Lower lobe of right lung (tissue), 2 donors: ENCODE results near the gene PLCXD1. TPM values are rescaled to one million over a fixed set of nuclear protein-coding genes. Genes with fewer than 3 reads are reported as not detected.
"Not testable (repeated sequence)": the region's sequence is repeated elsewhere in the genome, so short reads cannot be mapped to it uniquely, and the experiment has no call there.

Source experiments
- ATAC-seq, 2 donors: fragments of 200-7000 bp; cut with Tn5 transposase; one replicate each; pipeline ENCODE4 v1.9.1; 2020 to 2022; ENCODE audit warnings: mild to moderate bottlenecking in 2 of 2, moderate library complexity in 2 of 2
- DNase-seq: peaks from one replicate; pipeline ENCODE4 v3.0.0-alpha.2; 2020
- H3K27ac ChIP-seq: fragments of 200-600 bp; one replicate; pipeline ENCODE4 v1.8.0; 2022
- H3K27me3 ChIP-seq: fragments of 200-600 bp; one replicate; pipeline ENCODE4 v1.8.0; 2022; ENCODE audit warnings: low read depth
- H3K36me3 ChIP-seq: fragments of 200-600 bp; one replicate; pipeline ENCODE4 v1.8.0; 2022; ENCODE audit warnings: mild to moderate bottlenecking
- H3K4me1 ChIP-seq: fragments of 200-600 bp; one replicate; pipeline ENCODE4 v1.8.0; 2022
- H3K4me3 ChIP-seq: fragments of 200-600 bp; one replicate; pipeline ENCODE4 v1.8.0; 2022; ENCODE audit warnings: mild to moderate bottlenecking
- H3K9me3 ChIP-seq: fragments of 200-600 bp; one replicate; pipeline ENCODE4 v1.8.0; 2022
- intact Hi-C: fragments of 100-400 bp; cut with DNase I; formaldehyde crosslinking; loops from one replicate; pipeline ENCODE4 v1.11.0; 2022
- total RNA-seq: library from RNA; stranded (reverse); fragmentation: NEBNext Ultra II Directional; extraction: Animal tissue kit (Norgen Biotek cat#: 25700); gene quantifications from one replicate; pipeline ENCODE4 v1.2.1, GENCODE V29; 2021
- TF ChIP-seq, protein P1 (sequence below): fragments of 200-600 bp; IDR thresholded peaks from one replicate; pipeline ENCODE4 v1.8.0; 2022; ENCODE audit warnings: antibody characterized with exemption, mild to moderate bottlenecking
- donor health status: DM: no; HTN: yes; CAD: no; lungs with severe emphysema.

The PLCXD1 gene
- total RNA-seq, 1 donor from 2014 or later: 23.7 TPM

DNA sequence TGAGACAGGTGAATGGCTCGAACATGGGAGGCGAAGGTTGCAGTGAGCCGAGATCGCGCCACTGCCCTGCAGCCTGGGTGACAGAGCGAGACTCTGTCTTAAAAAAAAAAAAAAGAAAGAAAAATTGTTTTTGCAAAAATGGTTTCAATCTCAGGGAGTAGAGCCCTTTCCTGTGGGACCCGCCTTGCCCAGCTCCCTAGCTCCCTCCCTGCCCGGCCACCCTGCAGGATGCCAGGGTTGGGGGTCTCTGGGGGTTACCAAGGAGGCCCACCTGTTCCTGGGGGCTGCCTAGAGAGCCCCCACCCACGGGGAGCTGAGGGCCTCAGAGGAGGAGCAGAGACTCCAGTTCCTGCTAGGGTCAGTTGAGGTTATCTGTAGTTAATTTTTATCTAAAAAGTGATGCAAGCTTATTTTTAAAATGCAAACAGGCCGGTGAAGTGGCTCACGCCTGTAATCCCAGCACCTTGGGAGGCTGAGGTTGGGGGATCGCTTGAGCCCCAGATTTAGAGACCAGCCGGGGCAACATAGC, 18.7 kb upstream of the PLCXD1 start:
- no peaks in the 10 kb centered on the region for H3K9me3 ChIP-seq
- intact Hi-C loops: no loop called here
- no peak overlapping the region for H3K4me3 ChIP-seq
- ATAC-seq: peak; percentile 61 to 62
- DNase-seq: peak; percentile 48
- no peaks in the 10 kb centered on the region for H3K36me3 ChIP-seq
- no peaks in the 10 kb centered on the region for H3K27me3 ChIP-seq
- H3K4me1 ChIP-seq: peaks cover 19% of the 10 kb centered on the region
- TF ChIP-seq, protein P1, sequence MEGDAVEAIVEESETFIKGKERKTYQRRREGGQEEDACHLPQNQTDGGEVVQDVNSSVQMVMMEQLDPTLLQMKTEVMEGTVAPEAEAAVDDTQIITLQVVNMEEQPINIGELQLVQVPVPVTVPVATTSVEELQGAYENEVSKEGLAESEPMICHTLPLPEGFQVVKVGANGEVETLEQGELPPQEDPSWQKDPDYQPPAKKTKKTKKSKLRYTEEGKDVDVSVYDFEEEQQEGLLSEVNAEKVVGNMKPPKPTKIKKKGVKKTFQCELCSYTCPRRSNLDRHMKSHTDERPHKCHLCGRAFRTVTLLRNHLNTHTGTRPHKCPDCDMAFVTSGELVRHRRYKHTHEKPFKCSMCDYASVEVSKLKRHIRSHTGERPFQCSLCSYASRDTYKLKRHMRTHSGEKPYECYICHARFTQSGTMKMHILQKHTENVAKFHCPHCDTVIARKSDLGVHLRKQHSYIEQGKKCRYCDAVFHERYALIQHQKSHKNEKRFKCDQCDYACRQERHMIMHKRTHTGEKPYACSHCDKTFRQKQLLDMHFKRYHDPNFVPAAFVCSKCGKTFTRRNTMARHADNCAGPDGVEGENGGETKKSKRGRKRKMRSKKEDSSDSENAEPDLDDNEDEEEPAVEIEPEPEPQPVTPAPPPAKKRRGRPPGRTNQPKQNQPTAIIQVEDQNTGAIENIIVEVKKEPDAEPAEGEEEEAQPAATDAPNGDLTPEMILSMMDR: no peak
- H3K27ac ChIP-seq: no peak overlapping the region

DNA sequence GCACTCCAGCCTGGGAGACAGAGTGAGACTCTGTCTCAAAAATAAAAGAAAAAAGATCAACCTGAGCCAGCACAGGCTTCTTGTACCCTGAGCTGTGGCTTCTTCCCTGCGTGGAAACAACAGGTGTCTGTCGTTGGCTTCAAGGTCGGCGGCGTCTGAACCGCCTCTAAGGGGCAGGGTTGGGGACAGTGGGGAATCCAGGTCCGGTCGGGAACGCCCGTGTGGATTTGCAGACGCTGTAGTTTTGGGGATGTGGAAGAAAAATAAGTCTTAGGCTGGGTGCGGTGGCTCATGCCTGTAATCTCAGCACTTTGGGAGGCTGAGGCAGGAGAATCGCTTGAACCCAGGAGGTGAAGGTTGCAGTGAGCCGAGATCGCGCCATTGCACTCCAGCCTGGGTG, 17.2 kb upstream of the PLCXD1 start:
- H3K27me3 ChIP-seq, H3K9me3 ChIP-seq, intact Hi-C loops, H3K36me3 ChIP-seq, H3K27ac ChIP-seq, H3K4me3 ChIP-seq, ATAC-seq: not testable (repeated sequence)
- DNase-seq: peak; percentile 40
- peaks cover 19% of the 10 kb centered on the region for H3K4me1 ChIP-seq

DNA sequence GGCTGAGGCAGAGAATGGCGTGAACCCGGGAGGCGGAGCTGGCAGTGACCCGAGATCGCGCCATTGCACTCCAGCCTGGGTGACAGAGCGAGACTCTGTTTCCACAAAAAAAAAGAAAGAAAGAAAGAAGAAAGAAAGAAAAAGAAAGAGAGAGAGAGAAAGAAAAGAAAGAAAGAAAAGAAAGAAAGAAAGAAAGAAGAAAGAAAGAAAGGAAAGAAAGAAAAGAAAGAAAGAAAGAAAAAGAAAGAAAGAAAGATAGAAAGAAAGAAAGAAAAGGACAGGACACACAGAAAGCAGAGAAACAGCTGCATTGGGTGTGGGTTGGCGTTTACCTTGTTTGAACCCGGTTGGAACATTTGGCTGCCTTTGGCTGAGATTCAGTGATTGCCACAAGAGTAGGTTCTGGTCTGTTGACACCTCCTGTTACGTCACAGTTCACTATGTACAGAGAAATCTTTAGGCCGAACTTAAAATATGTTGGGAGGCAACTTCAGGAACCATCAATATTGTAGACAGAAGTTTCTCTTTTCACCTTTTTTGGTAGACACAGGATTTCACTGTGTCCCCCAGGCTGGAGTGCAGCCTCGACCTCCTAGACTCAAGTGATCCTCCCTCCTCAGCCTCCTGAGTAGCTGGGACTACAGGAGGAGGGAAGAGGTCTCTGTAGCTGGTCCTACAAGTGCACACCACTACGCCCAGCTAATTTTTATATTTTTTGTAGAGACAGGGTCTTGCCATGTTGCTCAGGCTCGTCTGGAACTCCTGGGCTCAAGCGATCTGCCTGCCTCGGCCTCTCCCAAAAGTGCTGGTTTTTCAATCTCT, 16.3 kb upstream of the PLCXD1 start:
- Histone ChIP-seq H3K27me3 (no peaks in the 10 kb centered on the region), H3K4me3 (no peak overlapping the region), H3K27ac (peak overlapping the region; percentile 32), H3K4me1 (peaks cover 19% of the 10 kb centered on the region), H3K9me3 (no peaks in the 10 kb centered on the region), H3K36me3 (no peaks in the 10 kb centered on the region)
- TF ChIP-seq, protein P1: no peak
- peak; percentile 35 for DNase-seq
- peak; percentile 81 to 86 for ATAC-seq
- intact Hi-C loops: no loop called here

DNA sequence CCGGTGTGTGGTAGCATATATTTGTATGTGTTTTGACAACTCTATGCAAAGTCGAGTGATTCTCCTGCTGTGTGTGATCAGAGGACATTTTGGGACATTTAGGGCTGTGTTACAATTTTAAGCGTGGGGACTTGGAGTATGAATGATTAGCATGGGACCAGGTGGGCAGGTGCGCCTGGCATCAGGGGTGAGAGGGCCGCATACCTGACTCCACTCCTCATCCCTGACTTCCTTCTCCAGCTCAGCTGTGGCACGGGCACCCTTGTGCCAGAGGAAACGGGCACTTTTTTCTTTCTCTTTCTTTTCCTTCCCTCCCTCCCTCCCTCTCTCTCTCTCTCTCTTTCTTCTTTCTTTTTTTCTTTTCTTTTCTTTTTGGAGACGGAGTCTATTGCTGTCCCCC, 15.7 kb upstream of the PLCXD1 start:
- no peaks in the 10 kb centered on the region for H3K27me3 ChIP-seq
- H3K27ac ChIP-seq: peak overlapping the region; percentile 32
- H3K4me3 ChIP-seq: no peak overlapping the region
- TF ChIP-seq, protein P1: no peak
- intact Hi-C loops: no loop called here
- no peaks in the 10 kb centered on the region for H3K36me3 ChIP-seq
- H3K9me3 ChIP-seq: no peaks in the 10 kb centered on the region
- DNase-seq (no peak), ATAC-seq (peak; percentile 45 to 46)
- H3K4me1 ChIP-seq: peaks cover 19% of the 10 kb centered on the region

DNA sequence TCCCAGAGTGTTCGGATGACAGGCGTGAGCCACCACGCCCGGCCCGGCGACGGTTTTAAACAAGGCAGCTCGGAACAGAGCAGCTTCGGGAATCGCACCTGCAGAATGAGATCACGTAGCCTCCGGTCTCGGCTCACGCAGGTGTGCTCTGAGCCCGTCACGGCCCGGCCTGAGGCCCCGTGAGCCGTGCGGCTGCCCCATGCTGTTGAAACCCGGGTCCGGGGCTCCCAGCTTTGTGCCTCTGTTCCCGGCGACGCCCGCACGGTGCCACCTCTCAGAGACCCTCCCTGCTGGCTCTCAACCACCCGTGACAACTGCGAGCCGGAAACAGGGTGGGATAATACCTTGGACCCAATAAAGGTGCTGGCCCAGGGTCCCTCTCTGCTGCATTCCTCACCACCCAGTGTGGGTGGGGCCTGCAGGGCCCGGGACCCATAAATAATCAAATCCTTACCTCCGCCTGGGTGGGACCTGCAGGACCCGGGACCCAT, 13.4 kb upstream of the PLCXD1 start:
- no peak for ATAC-seq
- H3K4me1 ChIP-seq: peaks cover 6% of the 10 kb centered on the region
- H3K27me3 ChIP-seq: no peaks in the 10 kb centered on the region
- no peak overlapping the region for H3K27ac ChIP-seq
- H3K9me3 ChIP-seq: no peaks in the 10 kb centered on the region
- intact Hi-C loops: no loop called here
- TF ChIP-seq, protein P1: no peak
- DNase-seq: peak; percentile 44
- H3K4me3 ChIP-seq: no peak overlapping the region
- H3K36me3 ChIP-seq: no peaks in the 10 kb centered on the region

DNA sequence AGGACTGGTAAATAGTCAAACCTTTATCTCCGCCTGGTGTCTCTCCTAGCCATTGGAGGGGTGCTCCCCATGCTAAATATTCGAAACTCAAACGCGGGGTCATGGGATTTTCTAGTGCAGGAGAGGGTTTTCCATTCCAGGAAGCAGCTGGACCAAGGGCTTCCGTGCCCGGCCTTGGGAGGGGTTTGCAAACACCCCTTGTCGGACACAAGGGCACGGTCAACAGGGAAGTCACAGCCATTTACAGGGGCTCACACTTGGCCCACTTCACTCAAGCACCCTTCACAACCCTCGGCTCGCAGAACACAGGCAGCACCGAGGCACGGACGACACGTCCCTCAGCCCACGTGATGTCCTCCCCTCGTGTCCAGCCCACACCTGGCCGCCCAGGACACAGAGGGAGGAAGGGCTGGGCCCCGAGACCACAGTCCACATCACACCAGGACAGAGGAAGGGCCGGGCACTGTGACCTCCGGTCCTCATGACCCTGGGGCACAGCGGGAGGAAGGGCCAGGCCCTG, 10.3 kb upstream of the PLCXD1 start:
- Histone ChIP-seq H3K27me3 (no peaks in the 10 kb centered on the region), H3K9me3 (no peaks in the 10 kb centered on the region), H3K4me1 (peaks cover 8% of the 10 kb centered on the region), H3K27ac (peak overlapping the region; percentile 31), H3K36me3 (no peaks in the 10 kb centered on the region), H3K4me3 (no peak overlapping the region)
- intact Hi-C loops: no loop called here
- TF ChIP-seq, protein P1: no peak
- DNase-seq (peak; percentile 85), ATAC-seq (peak; percentile 86 to 91)
